GM12878 (cell line): ENCODE data around the gene S1PR2. TPM values are rescaled to one million over a fixed set of nuclear protein-coding genes. Genes with fewer than 3 reads are reported as not detected.

Experiments used
- ATAC-seq: fragments of 200-7000 bp; cut with Tn5 transposase; 3 replicates; pipeline ENCODE4 v1.9.1; 2020; ENCODE audit warnings: mild to moderate bottlenecking, moderate library complexity
- Bru-seq: library from RNA; stranded (reverse); fragments of 400-500 nt; gene quantifications from one replicate; lab custom pipeline; 2021; lab: Mats Ljungman, UMichigan
- BruChase-seq, 2 experiments: library from RNA; stranded (reverse); fragments of 400-500 nt; gene quantifications; one replicate each; lab custom pipeline; 2021; lab: Mats Ljungman, UMichigan
- BruUV-seq: library from RNA; stranded (reverse); fragments of 400-500 nt; replicated peaks from 2 replicates; lab custom pipeline; 2021; lab: Mats Ljungman, UMichigan
- CTCF ChIA-PET: fragments of 300-600 bp; sonication (Branson Sonifier 250); formaldehyde crosslinking; extraction: SDS; loops from one replicate; lab custom pipeline; 2021; ENCODE audit warnings: inconsistent platforms; lab: Yijun Ruan, JAX
- POLR2A ChIA-PET: fragments of 350-600 bp; formaldehyde crosslinking; extraction: SDS; loops from one replicate; lab custom pipeline; 2021; ENCODE audit warnings: inconsistent platforms; lab: Charles Lee
- RAD21 ChIA-PET: fragments of 300-600 bp; sonication (Branson Sonifier 250); formaldehyde crosslinking; loops from one replicate; lab custom pipeline; 2023; ENCODE audit warnings: antibody characterized with exemption; ENCODE audit not compliant: unreplicated experiment; lab: Charles Lee
- SMC1A ChIA-PET: fragments of 300-600 bp; sonication (Branson Sonifier 250); formaldehyde crosslinking; loops from one replicate; lab custom pipeline; 2023; ENCODE audit not compliant: unreplicated experiment, uncharacterized antibody; lab: Charles Lee
- DNase-seq: peaks from one replicate; pipeline ENCODE4 v3.0.0-alpha.2; 2011; ENCODE audit warnings: low read depth, low spot score
- FAIRE-seq: peaks from 3 replicates; lab custom pipeline; 2011; peaks lifted over from hg19 to GRCh38; lab: Jason Lieb, UNC
- H2AFZ ChIP-seq: 2 replicates; pipeline ENCODE4 v1.6.0; 2011; ENCODE audit warnings: low read depth, low read length, control low read depth; ENCODE audit not compliant: control insufficient read depth
- H3K27ac ChIP-seq: 2 replicates; pipeline ENCODE4 v1.5.1; 2011; ENCODE audit warnings: control low read depth; ENCODE audit not compliant: control insufficient read depth, insufficient read depth
- H3K27me3 ChIP-seq, 2 experiments: replicated peaks in 1 of 2; 2 replicates each; pipeline versions ENCODE4 v1.6.0 to v1.6.1; 2011; ENCODE audit warnings: low read length in 1 of 2; ENCODE audit not compliant: control insufficient read depth in 2 of 2, insufficient read depth in 2 of 2
- H3K36me3 ChIP-seq, 2 experiments: 2 replicates each; pipeline ENCODE4 v1.5.1; 2011; ENCODE audit warnings: low read length in 1 of 2; ENCODE audit not compliant: control insufficient read depth in 2 of 2, insufficient read depth in 2 of 2
- H3K4me1 ChIP-seq: 2 replicates; pipeline ENCODE4 v1.6.1; 2011; ENCODE audit warnings: mild to moderate bottlenecking, low read length, moderate library complexity, mixed read lengths; ENCODE audit not compliant: control insufficient read depth, insufficient read depth
- H3K4me2 ChIP-seq: 2 replicates; pipeline ENCODE4 v1.6.0; 2011; ENCODE audit warnings: control low read depth; ENCODE audit not compliant: control insufficient read depth, insufficient read depth
- H3K4me3 ChIP-seq: fragments of 200-600 bp; sonication (generic); 2 replicates; pipeline ENCODE4 v1.5.1; 2016
- H3K79me2 ChIP-seq: 2 replicates; pipeline ENCODE4 v1.6.0; 2011; ENCODE audit warnings: low read length; ENCODE audit not compliant: control insufficient read depth, insufficient read depth
- H3K9ac ChIP-seq: 2 replicates; pipeline ENCODE4 v1.8.0; 2011; ENCODE audit warnings: low read length, control low read depth, mixed read lengths; ENCODE audit not compliant: control insufficient read depth, insufficient read depth
- H3K9me3 ChIP-seq: replicated peaks from 3 replicates; pipeline ENCODE4 v1.5.1; 2011; ENCODE audit warnings: mild to moderate bottlenecking, low read length; ENCODE audit not compliant: control insufficient read depth, insufficient read depth
- H4K20me1 ChIP-seq: 2 replicates; pipeline ENCODE4 v1.6.0; 2011; ENCODE audit not compliant: control insufficient read depth, insufficient read depth
- FOS ChIP-seq: IDR thresholded peaks from 3 replicates; pipeline ENCODE4 v1.6.1; 2011; ENCODE audit warnings: borderline replicate concordance; ENCODE audit not compliant: insufficient read length; ENCODE audit errors: extremely low read depth
- HDAC2 ChIP-seq: fragments of 200-600 bp; sonication (generic); IDR thresholded peaks from 2 replicates; pipeline ENCODE4 v1.6.1; 2017
- JUNB ChIP-seq: IDR thresholded peaks from 2 replicates; pipeline ENCODE4 v1.6.1; 2016; ENCODE audit warnings: antibody characterized with exemption, mild to moderate bottlenecking
- LARP7 ChIP-seq: fragments of 450-650 bp; IDR thresholded peaks from 2 replicates; pipeline ENCODE4 v1.6.1; 2017; ENCODE audit warnings: mild to moderate bottlenecking
- MTA2 ChIP-seq: fragments of 450-650 bp; IDR thresholded peaks from 2 replicates; pipeline ENCODE4 v1.6.1; 2016; ENCODE audit warnings: low read depth, mild to moderate bottlenecking, moderate library complexity
- MXI1 ChIP-seq: fragments of 150-350 bp; IDR thresholded peaks from 2 replicates; pipeline ENCODE4 v1.6.1; 2011; ENCODE audit warnings: low read depth, mild to moderate bottlenecking, inconsistent platforms, low read length, improper control_type of control experiment
- NRF1 ChIP-seq: conservative IDR thresholded peaks from 2 replicates; pipeline ENCODE4 v1.6.1; 2011; ENCODE audit warnings: mild to moderate bottlenecking, low read depth, low read length, improper control_type of control experiment
- PML ChIP-seq: IDR thresholded peaks from 2 replicates; pipeline ENCODE4 v1.6.1; 2012; ENCODE audit warnings: low read length, inconsistent platforms
- SKIL ChIP-seq: fragments of 450-650 bp; IDR thresholded peaks from 2 replicates; pipeline ENCODE4 v1.6.1; 2017; ENCODE audit warnings: mild to moderate bottlenecking, low read depth, inconsistent platforms; ENCODE audit not compliant: poor library complexity, severe bottlenecking
- STAT3 ChIP-seq: IDR thresholded peaks from 2 replicates; pipeline ENCODE4 v1.6.1; 2011; ENCODE audit warnings: low read depth, low read length, improper control_type of control experiment
- TAF1 ChIP-seq: IDR thresholded peaks from 2 replicates; pipeline ENCODE4 v1.6.1; 2011; ENCODE audit warnings: mild to moderate bottlenecking, low read depth, low read length, borderline replicate concordance
- YBX1 ChIP-seq: fragments of 450-650 bp; IDR thresholded peaks from 2 replicates; pipeline ENCODE4 v1.6.1; 2016; ENCODE audit warnings: antibody characterized with exemption
- ZBED1 ChIP-seq: IDR thresholded peaks from 2 replicates; pipeline ENCODE4 v1.6.1; 2016; ENCODE audit warnings: borderline replicate concordance
- WGBS: methylation state at CpG from one replicate; pipeline ENCODE4 v1.1.6; 2016; ENCODE audit warnings: low lambda C conversion rate; ENCODE audit not compliant: insufficient replicate concordance, insufficient coverage; ENCODE audit errors: missing lambda C conversion rate; 5-methylcytosine and 5-hydroxymethylcytosine counted together
- in situ Hi-C: fragments of 300-500 bp; cut with MboI; formaldehyde crosslinking; loops from 9 replicates; pipeline ENCODE4 v1.14.3; 2018; ENCODE audit warnings: mixed read lengths
- intact Hi-C: fragments of 100-400 bp; cut with micrococcal nuclease; formaldehyde crosslinking; loops from one replicate; pipeline ENCODE4 v1.14.2; 2022; ENCODE audit not compliant: unreplicated experiment
- long read RNA-seq, 2 experiments: library from polyadenylated mRNA; unstranded; transcript quantifications; one replicate each; pipeline ENCODE4 v2.0.0, GENCODE V29; 2019 to 2020
- polyA minus RNA-seq, 3 experiments: library from RNA; depleted of rRNA, polyadenylated mRNA; stranded (reverse); fragments of >200 nt; gene quantifications; 2 replicates each; pipeline ENCODE4 v1.2.3, GENCODE V29; 2011
- polyA plus RNA-seq, 11 experiments: library from polyadenylated mRNA; depleted of rRNA in 4 of 11; unstranded in 6 of 11; stranded (reverse) in 5 of 11; fragments of >200 nt; fragmentation: Nextera tagmentation in 4 of 11; fragmentation: Illumina TruSeq in 1 of 11; extraction: Ambion mirVana in 4 of 11; extraction: Trizol in 1 of 11; gene quantifications; 1 replicate in 1 of 11; 2 replicates in 10 of 11; pipeline versions ENCODE4 v1.2.1 to v1.2.3, GENCODE V29; 2011 to 2016; ENCODE audit warnings: inconsistent platforms in 2 of 11, missing spikeins in 2 of 11, low read depth in 1 of 11
- total RNA-seq, 4 experiments: library from RNA; depleted of rRNA in 3 of 4; stranded (reverse); fragments of >200 nt in 3 of 4; fragmentation: Illumina TruSeq in 1 of 4; extraction: Trizol in 1 of 4; gene quantifications; 2 replicates each; pipeline versions ENCODE4 v1.2.1 to v1.2.3, GENCODE V29; 2013 to 2021
- TF ChIP-seq, protein P1 (sequence below): IDR thresholded peaks from 2 replicates; pipeline ENCODE4 v1.6.1; 2012; ENCODE audit warnings: mild to moderate bottlenecking, low read depth, low read length

The S1PR2 gene
- 47.7 and 53.8 TPM in 2 replicates for total RNA-seq (2013; cell fraction: nucleolus; rRNA removed)
- 13.0 and 13.3 TPM in 2 replicates for total RNA-seq (2014; rRNA removed)
- 9.3 and 9.8 TPM in 2 replicates for total RNA-seq (2014; rRNA removed; fragmentation: Illumina TruSeq; extraction: Trizol)
- 19.1 and 19.6 TPM in 2 replicates for total RNA-seq (2021)
- 8.8 TPM for polyA plus RNA-seq (2011; ENCODE audit: low read depth)
- 14.4 and 26.8 TPM in 2 replicates for polyA plus RNA-seq (2011; rRNA removed)
- polyA plus RNA-seq (2011; cell fraction: cytosol; rRNA removed) = 39.3 and 44.0 TPM in 2 replicates
- 20.3 and 21.5 TPM in 2 replicates for polyA plus RNA-seq (2011; cell fraction: nucleus; rRNA removed)
- polyA plus RNA-seq (2012) = 12.5 and 18.2 TPM in 2 replicates
- 6.3 and 7.1 TPM in 2 replicates for polyA plus RNA-seq (2014; fragmentation: Illumina TruSeq; extraction: Trizol)
- polyA plus RNA-seq (2014; fragmentation: Nextera tagmentation; extraction: Ambion mirVana) = 1 to 10 TPM; 4.9 to 9.6 TPM
- polyA plus RNA-seq (2014; rRNA removed) = 9.9 and 10.9 TPM in 2 replicates
- 10 to 100 TPM; 18.6 to 20.6 TPM for polyA plus RNA-seq (2016; fragmentation: Nextera tagmentation; extraction: Ambion mirVana)
- 79.8 and 118 TPM in 2 replicates for polyA minus RNA-seq (2011; rRNA and poly(A)+ RNA removed)
- polyA minus RNA-seq (2011; cell fraction: cytosol; rRNA and poly(A)+ RNA removed) = 38.6 and 43.2 TPM in 2 replicates
- 11.7 and 20.7 TPM in 2 replicates for polyA minus RNA-seq (2011; cell fraction: nucleus; rRNA and poly(A)+ RNA removed)
- Bru-seq, nascent RNA = percentile 90 among the genes with signal in this experiment
- percentile 89 among the genes with signal in this experiment for BruChase-seq, experiment 1, labeled RNA remaining after a 6-hour chase
- percentile 95 among the genes with signal in this experiment for BruChase-seq, experiment 2, labeled RNA remaining after a 2-hour chase
- long read RNA-seq, experiment 1 = 0 reads
- long read RNA-seq, experiment 2, partial matches to known transcripts = 0 of 3 reads
- long read RNA-seq, experiment 2, other reads (novel, unspliced or antisense) = 3 of 3 reads

DNA sequence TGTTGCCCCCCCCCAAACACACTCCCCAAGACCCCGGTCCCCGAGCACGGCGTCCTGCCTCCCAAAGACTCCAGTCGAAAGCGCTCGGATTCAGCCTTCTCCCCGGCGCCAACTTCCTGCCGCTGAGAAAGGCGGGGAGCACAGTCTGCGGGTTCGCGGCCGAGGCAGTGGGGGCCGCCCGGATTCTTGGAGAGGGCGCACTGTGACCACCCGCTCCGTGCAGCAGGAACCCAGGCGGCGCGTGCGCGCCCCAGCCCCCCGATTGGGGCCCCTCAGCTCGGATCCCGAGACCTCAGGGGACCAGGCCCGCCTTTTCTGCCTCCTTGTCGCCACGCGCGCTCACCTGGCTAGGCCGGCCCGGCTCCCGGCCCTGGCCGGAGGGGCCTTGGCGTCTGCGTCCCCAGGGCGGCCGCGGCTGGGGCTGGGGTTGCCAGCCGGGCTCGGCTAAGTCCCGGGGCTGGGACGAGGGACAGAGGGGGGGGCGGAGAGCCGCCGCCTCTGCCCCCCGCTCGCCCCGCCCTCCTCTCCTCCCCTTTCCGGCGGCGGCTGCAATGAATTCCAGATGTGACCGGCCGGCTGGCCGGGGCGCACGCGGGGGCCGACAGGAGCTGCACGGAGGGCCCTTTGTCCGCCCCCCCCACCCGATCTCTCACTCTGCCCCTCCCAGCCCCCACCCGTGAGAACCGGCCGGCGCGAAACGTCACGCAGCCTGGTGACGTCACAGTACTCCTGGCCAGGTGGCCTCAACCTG is at the start of gene S1PR2:
S1PR2 (minus strand) TSS at position 471 of the 751 bp plus-strand sequence. CDS start 6,426 bp downstream, outside the sequence.
- ChIA-PET SMC1A (interaction anchor here (1.4 to 8.8 kb wide), 3 partner anchors 14 to 19 kb away, joined by 4 to 78 read pairs (median 6); no protein-coding TSS in a partner anchor), CTCF (interaction anchor here (1.0 to 9.8 kb wide), 2 partner anchors 17 to 40 kb away, joined by 5 to 148 read pairs; partner anchors contain the start of genes ICAM1 and MRPL4), RAD21 (interaction anchor here (0.6 to 8.2 kb wide), 4 partner anchors 11 to 129 kb away, joined by 3 to 98 read pairs (median 5); partner anchors contain the start of gene MRPL4), POLR2A (interaction anchor here (0.7 to 2.1 kb wide), 7 partner anchors 11 to 128 kb away, joined by 3 to 16 read pairs (median 3); partner anchors contain the start of genes ANGPTL6, DNMT1 and PPAN)
- Histone ChIP-seq H3K9me3 (no peaks in the 10 kb centered on the region), H4K20me1 (no peaks in the 10 kb centered on the region), H3K79me2 (peaks cover 45% of the 10 kb centered on the region), H2AFZ (peak within 1 kb of the TSS; percentile 59), H3K4me1 (peaks cover 44% of the 10 kb centered on the region), H3K36me3 (peaks cover 1 to 5% of the 10 kb centered on the region in 2 experiments; a peak in 1 of 4 replicates), H3K27ac (peak within 1 kb of the TSS; percentile 97), H3K4me2 (peak within 1 kb of the TSS; percentile 95), H3K9ac (peak within 1 kb of the TSS; percentile 96), H3K4me3 (peak within 1 kb of the TSS; percentile 90), H3K27me3 (no peaks in the 10 kb centered on the region)
- no peak for DNase-seq
- BruUV-seq = no TSS peak
- in situ Hi-C loops = loop anchor here (25.0 kb wide), 1 partner anchor 1094 kb away; the partner anchor contains the start of genes OR7G3 and ZNF317
- intact Hi-C loops = no loop called here
- FAIRE-seq = no peak
- ATAC-seq = peak; percentile 67
- 2% methylated on average over 43 of the region's 73 CpGs for WGBS
- TF ChIP-seq, protein P1, sequence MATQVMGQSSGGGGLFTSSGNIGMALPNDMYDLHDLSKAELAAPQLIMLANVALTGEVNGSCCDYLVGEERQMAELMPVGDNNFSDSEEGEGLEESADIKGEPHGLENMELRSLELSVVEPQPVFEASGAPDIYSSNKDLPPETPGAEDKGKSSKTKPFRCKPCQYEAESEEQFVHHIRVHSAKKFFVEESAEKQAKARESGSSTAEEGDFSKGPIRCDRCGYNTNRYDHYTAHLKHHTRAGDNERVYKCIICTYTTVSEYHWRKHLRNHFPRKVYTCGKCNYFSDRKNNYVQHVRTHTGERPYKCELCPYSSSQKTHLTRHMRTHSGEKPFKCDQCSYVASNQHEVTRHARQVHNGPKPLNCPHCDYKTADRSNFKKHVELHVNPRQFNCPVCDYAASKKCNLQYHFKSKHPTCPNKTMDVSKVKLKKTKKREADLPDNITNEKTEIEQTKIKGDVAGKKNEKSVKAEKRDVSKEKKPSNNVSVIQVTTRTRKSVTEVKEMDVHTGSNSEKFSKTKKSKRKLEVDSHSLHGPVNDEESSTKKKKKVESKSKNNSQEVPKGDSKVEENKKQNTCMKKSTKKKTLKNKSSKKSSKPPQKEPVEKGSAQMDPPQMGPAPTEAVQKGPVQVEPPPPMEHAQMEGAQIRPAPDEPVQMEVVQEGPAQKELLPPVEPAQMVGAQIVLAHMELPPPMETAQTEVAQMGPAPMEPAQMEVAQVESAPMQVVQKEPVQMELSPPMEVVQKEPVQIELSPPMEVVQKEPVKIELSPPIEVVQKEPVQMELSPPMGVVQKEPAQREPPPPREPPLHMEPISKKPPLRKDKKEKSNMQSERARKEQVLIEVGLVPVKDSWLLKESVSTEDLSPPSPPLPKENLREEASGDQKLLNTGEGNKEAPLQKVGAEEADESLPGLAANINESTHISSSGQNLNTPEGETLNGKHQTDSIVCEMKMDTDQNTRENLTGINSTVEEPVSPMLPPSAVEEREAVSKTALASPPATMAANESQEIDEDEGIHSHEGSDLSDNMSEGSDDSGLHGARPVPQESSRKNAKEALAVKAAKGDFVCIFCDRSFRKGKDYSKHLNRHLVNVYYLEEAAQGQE = peak; percentile 2; the same call in 1 of the 2 replicates
- peak; percentile 79; the same call in 1 of the 2 replicates for TF ChIP-seq LARP7
- TF ChIP-seq ZBED1 = no peak
- TF ChIP-seq NRF1 = no peak
- TF ChIP-seq MTA2 = no peak
- TF ChIP-seq SKIL = no peak
- TF ChIP-seq YBX1 = no peak
- no peak for TF ChIP-seq STAT3
- no peak for TF ChIP-seq MXI1
- TF ChIP-seq TAF1 = 0 out of 2 replicates have a peak, but pooled peaks have one; percentile 31
- no peak for TF ChIP-seq FOS
- no peak for TF ChIP-seq JUNB
- TF ChIP-seq PML = 0 out of 2 replicates have a peak, but pooled peaks have one; percentile 38
- no peak for TF ChIP-seq HDAC2
